ENCODE measurements around the gene GPR75. TPM values are rescaled to one million over a fixed set of nuclear protein-coding genes. Genes with fewer than 3 reads are reported as not detected.

The GPR75 gene
- total RNA-seq, 1 experiment from 2014 or later, result 2.5 TPM

- ATAC-seq (no peak), DNase-seq (ENCODE audit: low read depth, low spot score) (no peak)
- POLR2A ChIA-PET, result interaction anchor here (0.6 kb wide), 1 partner anchor 53 kb away, joined by 6 read pairs; no protein-coding TSS in a partner anchor
- TF ChIP-seq TCF7L2 (IDR thresholded peaks at IDR 0.05; ENCODE audit: low read depth, low read length) (no peak), REST (IDR thresholded peaks at IDR 0.05; ENCODE audit: insufficient read depth in 1 of 2, low read depth in 2 of 2, low read length in 1 of 2) (no peak), SIN3A (IDR thresholded peaks at IDR 0.05; ENCODE audit: borderline replicate concordance, insufficient read depth, low read depth, low read length) (no peak), POLR2AphosphoS5 (IDR thresholded peaks at IDR 0.05; ENCODE audit: low read depth, low read length) (no peak), CTCF (IDR thresholded peaks at IDR 0.05) (no peak)
- CTCF ChIA-PET, result no interaction called here
- H3K4me1 ChIP-seq (ENCODE audit: control insufficient read depth, insufficient read depth, low read length), result no peaks in the 10 kb centered on the region
- no peaks in the 10 kb centered on the region for H3K9me3 ChIP-seq (ENCODE audit: control insufficient read depth, insufficient read depth, low read depth, low read length)
- H3K27me3 ChIP-seq (ENCODE audit: control insufficient read depth, insufficient read depth, low read length), result no peaks in the 10 kb centered on the region
- no peak overlapping the region for H3K4me3 ChIP-seq (ENCODE audit: low read depth in 2 of 2, low read length in 2 of 2)
- in situ Hi-C loops (cut with HindIII; ENCODE audit: low pct_unique_long_range_greater_than_20kb, low sequenced_read_pairs), result no loop called here
- H3K36me3 ChIP-seq (ENCODE audit: control insufficient read depth, insufficient read depth, low read length), result peaks cover 32% of the 10 kb centered on the region
- no peak overlapping the region for H3K27ac ChIP-seq (ENCODE audit: low read length)
- intact Hi-C loops (cut with micrococcal nuclease; ENCODE audit: unreplicated experiment), result no loop called here
- no TSS peak for BruUV-seq (replicated peaks)
Observed at GRCh38 chr2:53884883-53885282, 25.1 kb upstream of the GPR75 start.

GRCh38 chr2:53881986-53882385, 22.2 kb upstream of the GPR75 start:
- no peak for TF ChIP-seq POLR2AphosphoS5 (IDR thresholded peaks at IDR 0.05; ENCODE audit: low read depth, low read length)
- no peak for TF ChIP-seq CTCF (IDR thresholded peaks at IDR 0.05)
- TF ChIP-seq REST (IDR thresholded peaks at IDR 0.05; ENCODE audit: insufficient read depth in 1 of 2, low read depth in 2 of 2, low read length in 1 of 2), result no peak
- no peak for TF ChIP-seq TCF7L2 (IDR thresholded peaks at IDR 0.05; ENCODE audit: low read depth, low read length)
- TF ChIP-seq SIN3A (IDR thresholded peaks at IDR 0.05; ENCODE audit: borderline replicate concordance, insufficient read depth, low read depth, low read length), result no peak
- ChIA-PET POLR2A (no interaction called here), CTCF (no interaction called here)
- in situ Hi-C loops (cut with HindIII; ENCODE audit: low pct_unique_long_range_greater_than_20kb, low sequenced_read_pairs), result no loop called here
- Histone ChIP-seq H3K4me1 (ENCODE audit: control insufficient read depth, insufficient read depth, low read length) (no peaks in the 10 kb centered on the region), H3K36me3 (ENCODE audit: control insufficient read depth, insufficient read depth, low read length) (peaks cover 17% of the 10 kb centered on the region; the same call in 1 of the 2 replicates), H3K27ac (ENCODE audit: low read length) (no peak overlapping the region), H3K27me3 (ENCODE audit: control insufficient read depth, insufficient read depth, low read length) (no peaks in the 10 kb centered on the region), H3K9me3 (ENCODE audit: control insufficient read depth, insufficient read depth, low read depth, low read length) (no peaks in the 10 kb centered on the region), H3K4me3 (ENCODE audit: low read depth in 2 of 2, low read length in 2 of 2) (no peak overlapping the region)
- intact Hi-C loops (cut with micrococcal nuclease; ENCODE audit: unreplicated experiment), result no loop called here
- no TSS peak for BruUV-seq (replicated peaks)
- DNase-seq (ENCODE audit: low read depth, low spot score) (no peak), ATAC-seq (no peak)
